D341Med (cell line): ENCODE results near the gene PHF20.
"Not testable (repeated sequence)": the region's sequence is repeated elsewhere in the genome, so short reads cannot be mapped to it uniquely, and the experiment has no call there.

Source experiments
- DNase-seq: peaks from one replicate; pipeline ENCODE4 v3.0.0; 2012; ENCODE audit warnings: low spot score

Gene PHF20

GRCh38 chr20:35771689-35772562 lies at the start of gene PHF20:
Gene PHF20, plus strand, starts transcription at chr20:35772015. Its CDS starts 29,508 bp downstream, at chr20:35801523.
- peak; percentile 100 for DNase-seq

- DNase-seq: not testable (repeated sequence)
These were observed 48.6 kb upstream of the PHF20 start for GRCh38 chr20:35723275-35723639.

GRCh38 chr20:35723652-35724320 lies 48.0 kb upstream of the PHF20 start:
- DNase-seq: not testable (repeated sequence)

- DNase-seq: no peak
These were observed 47.2 kb upstream of the PHF20 start for GRCh38 chr20:35724321-35725230.

DNA sequence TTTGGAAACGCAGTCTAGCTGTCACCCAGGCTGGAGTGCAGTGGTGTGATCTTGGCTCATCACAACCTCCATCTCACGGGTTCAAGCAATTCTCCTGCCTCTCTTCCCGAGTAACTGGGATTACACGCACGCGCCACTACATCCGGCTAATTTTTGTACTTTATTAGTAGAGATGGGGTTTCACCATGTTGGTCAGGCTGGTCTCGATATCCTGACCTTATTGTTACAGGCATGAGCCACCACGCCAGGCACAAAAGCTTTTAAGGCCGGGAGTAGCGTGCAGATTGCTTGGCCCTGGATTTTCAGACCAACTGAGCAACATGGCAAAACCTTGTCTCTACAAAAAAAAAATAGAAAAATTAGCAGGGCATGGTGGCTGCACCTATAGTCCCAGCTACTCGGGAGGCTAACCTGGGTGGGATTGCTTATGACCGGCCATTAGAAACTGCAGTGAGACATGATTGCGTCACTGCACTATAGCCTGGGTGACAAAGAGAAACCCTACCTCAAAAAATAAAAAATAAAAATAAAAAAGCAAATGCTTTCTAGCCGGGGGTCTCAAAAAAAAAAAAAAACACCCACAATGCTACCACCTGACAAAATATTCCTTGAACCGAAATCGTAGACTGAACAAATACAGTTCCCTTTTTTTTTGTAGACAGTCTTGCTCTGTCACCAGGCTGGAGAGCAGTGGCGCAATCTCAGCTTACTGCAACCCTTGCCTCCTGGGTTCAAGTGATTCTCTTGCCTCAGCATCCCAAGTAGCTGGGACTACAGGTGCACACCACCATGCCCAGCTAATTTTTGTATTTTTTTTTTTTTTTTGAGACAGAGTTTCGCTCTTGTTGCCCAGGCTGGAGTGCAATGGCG lies 44.7 kb upstream of the PHF20 start:
- DNase-seq: no peak

- DNase-seq: no peak
These were observed 42.5 kb upstream of the PHF20 start for GRCh38 chr20:35729283-35729807.

DNA sequence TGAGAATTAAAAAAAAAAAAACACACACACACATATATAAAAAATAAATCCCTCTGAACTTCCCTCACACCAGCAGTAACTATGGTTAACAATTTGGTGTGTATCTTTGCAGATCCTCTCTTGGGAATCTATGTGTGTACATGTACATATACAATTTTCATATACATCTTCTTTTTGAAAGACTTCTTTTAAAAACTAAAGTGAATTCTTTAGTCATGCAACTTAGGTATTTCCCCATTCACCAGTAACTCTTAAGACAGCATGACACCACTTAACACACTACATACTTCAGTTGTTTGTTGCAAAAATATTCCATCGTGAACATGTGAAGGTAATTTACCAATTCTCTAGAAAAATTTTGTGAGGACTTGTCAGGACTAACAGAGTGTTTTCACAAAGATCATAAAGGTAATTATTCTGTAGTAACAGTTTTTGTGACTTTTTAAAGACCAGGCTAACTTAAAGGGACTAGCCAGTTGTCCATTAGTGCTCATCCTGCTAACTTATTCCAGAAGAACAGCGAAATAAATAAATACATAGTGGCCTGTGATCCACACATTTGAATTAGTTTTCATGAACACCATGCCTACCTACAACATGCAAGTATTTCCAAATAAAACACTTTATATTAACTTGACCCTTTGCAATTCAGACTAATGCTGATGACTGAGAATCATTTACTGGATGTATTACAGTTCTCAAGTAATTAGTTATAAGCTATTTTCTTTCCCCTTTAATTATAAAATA lies 41.8 kb upstream of the PHF20 start:
- no peak for DNase-seq

- DNase-seq: no peak
These were observed 41.0 kb upstream of the PHF20 start for GRCh38 chr20:35730583-35731468.

DNA sequence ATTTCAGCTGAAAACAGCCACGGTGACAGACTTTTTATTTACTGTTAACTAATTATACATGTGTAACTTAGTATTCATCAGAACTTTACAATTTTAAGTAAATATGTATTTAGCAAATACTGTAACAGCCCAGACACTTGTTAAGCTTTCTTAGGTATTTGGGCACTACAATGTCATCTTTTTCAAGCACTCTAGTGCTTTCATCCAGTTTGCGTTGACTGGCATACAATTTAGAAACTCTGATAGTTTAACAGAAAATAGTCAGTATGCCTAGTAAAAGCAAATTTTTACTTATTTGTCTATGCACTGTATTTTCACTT lies 40.4 kb upstream of the PHF20 start:
- DNase-seq: no peak

DNA sequence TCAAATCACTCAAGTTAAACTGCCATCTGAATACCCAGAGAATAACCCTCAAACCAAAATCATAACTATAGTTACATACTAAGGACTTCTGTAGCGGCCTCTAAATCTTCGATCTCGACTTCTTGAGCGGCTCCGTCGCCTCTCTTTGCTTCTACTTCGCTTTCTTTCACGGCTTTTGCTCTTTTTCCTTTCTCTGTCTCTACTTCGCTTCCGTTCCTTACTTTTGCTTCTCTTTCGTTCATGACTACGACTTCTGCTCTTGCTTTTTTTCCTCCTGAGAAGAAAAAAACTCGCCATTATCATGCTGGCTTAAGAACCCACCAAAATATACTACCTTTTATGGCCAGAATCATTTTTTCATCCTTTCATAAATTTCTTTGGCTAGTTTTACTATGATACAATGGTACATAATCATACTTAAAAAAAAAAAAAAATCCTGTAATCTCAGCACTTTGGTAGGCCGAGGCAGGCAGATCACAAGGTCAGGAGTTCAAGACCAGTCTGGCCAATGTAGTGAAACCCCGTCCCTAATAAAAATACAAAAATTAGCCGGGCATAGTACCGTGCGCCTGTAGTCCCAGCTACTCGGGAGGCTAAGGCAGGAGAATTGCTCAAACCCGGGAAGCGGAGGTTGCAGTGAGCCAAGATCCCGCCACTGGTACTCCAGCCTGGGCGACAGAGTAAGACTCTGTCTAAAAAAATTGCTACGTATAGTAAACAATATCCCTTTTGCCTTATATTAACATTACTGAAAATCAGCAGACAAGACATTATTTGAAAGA lies 39.8 kb upstream of the PHF20 start:
- DNase-seq: no peak

GRCh38 chr20:35732644-35732982 lies 39.2 kb upstream of the PHF20 start:
- no peak for DNase-seq

- no peak for DNase-seq
These were observed 37.4 kb upstream of the PHF20 start for GRCh38 chr20:35734374-35734773.

DNA sequence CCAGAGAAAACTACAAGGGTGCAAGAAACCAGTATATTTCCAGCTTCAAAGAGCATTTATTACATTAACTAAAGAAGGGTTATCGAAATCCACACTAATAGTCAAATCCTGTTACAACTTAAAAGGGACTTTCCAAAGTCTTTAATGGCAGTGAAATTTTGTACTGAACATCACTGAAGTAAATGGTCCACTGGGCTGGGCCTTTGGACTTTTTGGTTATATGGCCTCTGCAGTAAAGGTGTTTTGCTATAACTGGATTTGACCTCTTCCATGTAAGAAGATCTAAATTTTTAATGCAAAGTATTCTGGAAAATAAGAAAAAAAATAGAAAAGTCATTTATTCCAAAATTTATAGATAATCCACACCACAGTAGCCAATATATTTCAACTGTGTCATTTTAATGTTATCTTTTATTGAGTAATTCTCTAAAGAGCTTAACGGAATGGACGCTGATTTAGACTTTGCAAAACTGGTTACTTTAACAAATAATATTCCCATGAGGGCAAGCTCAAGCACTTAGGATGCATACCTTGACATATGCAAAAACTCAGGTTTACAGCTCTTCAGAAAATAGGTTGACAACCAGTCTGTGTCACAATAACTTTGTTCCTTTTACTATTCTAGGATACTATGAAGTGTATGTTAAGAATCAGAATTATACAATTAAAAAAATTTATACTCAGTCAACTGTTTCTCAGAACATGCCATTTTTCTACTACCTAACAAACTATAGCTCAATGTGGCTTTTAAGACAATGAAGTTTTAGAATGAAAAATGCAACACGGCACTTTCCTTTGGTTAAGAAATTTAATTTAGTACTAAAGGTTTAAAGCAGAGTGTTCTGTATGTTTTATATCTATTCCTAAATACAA lies 36.8 kb upstream of the PHF20 start:
- no peak for DNase-seq

GRCh38 chr20:35735826-35736470 lies 35.9 kb upstream of the PHF20 start:
- DNase-seq: no peak

DNA sequence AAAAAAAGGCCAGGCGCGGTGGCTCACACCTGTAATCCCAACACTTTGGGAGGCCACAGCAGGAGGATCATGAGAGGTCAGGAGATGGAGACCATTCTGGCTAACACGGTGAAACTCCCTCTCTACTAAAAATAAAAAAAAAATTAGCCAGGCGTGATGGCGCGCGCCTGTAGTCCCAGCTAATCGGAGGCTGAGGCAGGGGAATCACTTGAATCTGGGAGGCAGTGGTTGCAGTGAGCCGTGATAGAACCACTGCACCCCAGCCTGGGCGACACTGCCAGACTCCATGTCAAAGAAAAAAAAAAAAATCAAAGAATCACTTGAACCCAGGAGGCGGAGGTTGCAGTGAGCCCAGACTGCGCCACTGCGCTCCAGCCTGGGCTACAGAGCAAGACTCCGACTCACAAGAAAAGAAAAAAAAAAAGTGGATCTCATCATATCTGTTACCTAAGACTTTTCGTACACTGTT lies 33.9 kb upstream of the PHF20 start:
- no peak for DNase-seq

DNA sequence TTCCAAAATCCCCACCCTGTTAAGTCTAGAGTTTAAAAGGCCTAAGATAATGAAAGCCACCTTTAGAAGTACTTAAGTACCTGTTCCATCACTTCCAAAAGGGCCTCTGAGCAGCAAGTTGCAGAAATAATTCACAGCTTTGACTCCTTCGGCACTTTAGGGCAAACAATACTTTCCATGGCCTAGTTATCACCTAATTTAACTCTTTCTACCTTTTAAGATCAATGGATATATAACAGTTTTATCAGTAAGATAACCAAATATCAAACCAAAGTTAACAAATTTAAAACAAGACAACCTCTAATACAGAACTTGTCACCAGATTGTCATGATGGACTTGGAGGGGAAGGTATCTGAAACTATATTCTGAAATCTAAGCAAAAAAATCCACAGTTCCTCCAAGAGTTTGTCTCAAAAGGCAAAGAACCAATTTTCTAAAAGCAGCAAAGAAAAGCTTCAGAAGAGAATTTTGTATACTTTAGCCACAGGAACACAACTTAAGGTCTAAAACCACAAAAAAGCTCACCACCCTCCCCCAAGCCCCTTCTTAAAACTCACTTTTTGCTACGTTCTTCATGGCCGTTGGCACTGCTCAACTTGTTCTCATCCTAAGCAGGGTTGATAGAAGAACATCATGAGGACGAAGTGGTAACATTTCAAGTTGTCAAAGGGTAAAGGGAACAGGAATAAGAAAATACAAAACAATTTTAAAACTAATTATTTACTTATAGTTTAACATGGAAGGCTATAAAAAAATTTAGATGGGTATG lies 33.2 kb upstream of the PHF20 start:
- DNase-seq: no peak
